Stimulated activated CD4-positive, alpha-beta T cell treated with anti-CD3 and anti-CD28 coated beads, Interleukin-1b, Interleukin-23, amount 100 ng/mL, for 24 hours (primary cell): ENCODE data around the gene TMEM79.

Source experiments
- DNase-seq, 4 experiments: peaks; one replicate each; pipeline ENCODE4 v3.0.0-alpha.2; 2020; ENCODE audit warnings: low read depth in 4 of 4, low spot score in 1 of 4

TMEM79 gene

GRCh38 chr1:156262461-156263287, 21.5 kb upstream of the TMEM79 start:
- no peak for DNase-seq

- DNase-seq, result no peak
Measured at GRCh38 chr1:156263288-156263655, 20.9 kb upstream of the TMEM79 start.

- no peak for DNase-seq
Measured at GRCh38 chr1:156266051-156266450, 18.1 kb upstream of the TMEM79 start.

GRCh38 chr1:156268336-156268735, 15.8 kb upstream of the TMEM79 start:
- no peak for DNase-seq

GRCh38 chr1:156270314-156270713, 13.8 kb upstream of the TMEM79 start:
- no peak for DNase-seq

- DNase-seq, result no peak
Measured at GRCh38 chr1:156276532-156276931, 7.6 kb upstream of the TMEM79 start.

GRCh38 chr1:156276966-156277381, 7.2 kb upstream of the TMEM79 start:
- no peak for DNase-seq

- DNase-seq, result no peak
Measured at GRCh38 chr1:156279837-156280236, 4.3 kb upstream of the TMEM79 start.

- peak in 2 of 4 experiments; percentile 40 to 53 for DNase-seq
Measured at GRCh38 chr1:156281281-156281680, 2.8 kb upstream of the TMEM79 start.

- no peak for DNase-seq
Measured at GRCh38 chr1:156281693-156282478, 2.2 kb upstream of the TMEM79 start.

- DNase-seq, result peak; percentile 85 to 95 (median 90)
Measured at GRCh38 chr1:156282479-156283222, 1.5 kb upstream of the TMEM79 start, which contains the start of gene SMG5. TSS of gene SMG5 (minus strand) at chr1:156282825. CDS start at chr1:156282680, 145 bp downstream.

- DNase-seq, result no peak
Measured at GRCh38 chr1:156283521-156283920, 604 bp upstream of the TMEM79 start.

- DNase-seq, result no peak
Measured at GRCh38 chr1:156284757-156285156, 632 bp downstream of the TMEM79 start.

- no peak for DNase-seq
Measured at GRCh38 chr1:156285437-156285836, 1.3 kb downstream of the TMEM79 start.

GRCh38 chr1:156286061-156286460, 1.9 kb downstream of the TMEM79 start:
- DNase-seq, result no peak

- no peak for DNase-seq
Measured at GRCh38 chr1:156289857-156290256, 5.7 kb downstream of the TMEM79 start.

- no peak for DNase-seq
Measured at GRCh38 chr1:156291226-156292061, 7.3 kb downstream of the TMEM79 start.

- DNase-seq, result no peak
Measured at GRCh38 chr1:156293098-156293434, 8.9 kb downstream of the TMEM79 start.

- no peak for DNase-seq
Measured at GRCh38 chr1:156293895-156294294, 9.8 kb downstream of the TMEM79 start.

GRCh38 chr1:156295391-156295947, 11.3 kb downstream of the TMEM79 start, which contains the start of gene GLMP:
TSS of gene GLMP (minus strand) at chr1:156295679. CDS start at chr1:156295645, 34 bp downstream.
- peak; percentile 27 to 39 (median 30) for DNase-seq
